GM18520 (cell line): Measurements from ENCODE around the gene GPER1.
"Not testable (repeated sequence)": the region's sequence is repeated elsewhere in the genome, so short reads cannot be mapped to it uniquely, and the experiment has no call there.

Experiments
- ATAC-seq: cut with Tn5 transposase; IDR thresholded peaks from one replicate; pipeline ENCODE4 v1.9.1; 2021; ENCODE audit not compliant: unreplicated experiment

Gene GPER1

DNA sequence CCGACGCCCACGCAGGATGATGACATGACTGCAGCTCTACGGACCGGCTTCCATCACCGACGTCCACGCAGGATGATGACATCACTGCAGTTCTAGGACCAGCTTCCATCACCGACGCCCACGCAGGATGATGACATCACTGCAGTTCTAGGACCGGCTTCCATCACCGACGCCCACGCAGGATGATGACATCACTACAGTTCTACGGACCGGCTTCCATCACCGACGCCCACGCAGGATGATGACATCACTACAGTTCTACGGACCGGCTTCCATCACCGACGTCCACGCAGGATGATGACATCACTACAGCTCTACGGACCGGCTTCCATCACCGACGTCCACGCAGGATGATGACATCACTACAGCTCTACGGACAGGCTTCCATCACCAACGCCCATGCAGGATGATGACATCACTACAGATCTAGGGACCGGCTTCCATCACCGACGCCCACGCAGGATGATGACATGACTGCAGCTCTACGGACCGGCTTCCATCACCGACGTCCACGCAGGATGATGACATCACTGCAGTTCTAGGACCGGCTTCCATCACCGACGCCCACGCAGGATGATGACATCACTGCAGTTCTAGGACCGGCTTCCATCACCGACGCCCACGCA is 28.6 kb downstream of the GPER1 start:
- ATAC-seq, result not testable (repeated sequence)

DNA sequence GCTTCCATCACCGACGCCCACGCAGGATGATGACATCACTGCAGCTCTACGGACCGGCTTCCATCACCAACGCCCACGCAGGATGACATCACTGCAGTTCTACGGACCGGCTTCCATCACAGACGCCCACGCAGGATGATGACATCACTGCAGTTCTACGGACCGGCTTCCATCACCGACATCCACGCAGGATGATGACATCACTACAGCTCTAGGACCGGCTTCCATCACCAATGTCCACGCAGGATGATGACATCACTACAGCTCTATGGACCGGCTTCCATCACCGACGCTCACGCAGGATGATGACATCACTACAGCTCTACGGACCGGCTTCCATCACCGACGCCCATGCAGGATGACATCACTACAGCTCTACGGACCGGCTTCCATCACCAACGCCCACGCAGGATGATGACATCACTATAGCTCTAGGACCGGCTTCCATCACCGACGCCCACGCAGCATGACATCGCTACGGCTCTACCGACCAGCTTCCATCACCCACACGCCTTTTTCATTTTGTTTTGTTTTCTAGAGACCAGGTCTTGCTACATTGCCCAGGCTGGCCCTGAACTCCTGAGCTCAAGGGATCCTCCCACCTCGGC is 29.5 kb downstream of the GPER1 start:
- no peak for ATAC-seq

DNA sequence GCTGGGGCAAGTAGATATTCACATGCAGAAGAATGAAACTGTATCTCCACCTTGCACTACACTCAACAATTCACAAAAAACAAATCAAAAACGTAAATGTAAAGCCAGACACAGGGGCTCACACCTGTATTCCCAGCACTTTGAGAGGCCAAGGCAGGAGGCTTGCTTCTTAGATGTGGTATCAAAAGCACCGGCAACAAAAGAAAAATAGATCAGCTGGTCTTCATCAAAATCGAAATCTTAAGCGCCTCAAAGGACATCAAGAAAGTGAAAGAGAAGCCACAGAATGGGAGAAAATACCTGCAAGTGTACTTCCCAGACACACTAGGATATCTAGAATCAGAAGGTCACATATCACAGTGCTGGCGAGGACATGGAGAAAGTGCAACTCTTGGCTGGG is 31.3 kb downstream of the GPER1 start:
- ATAC-seq, result no peak

DNA sequence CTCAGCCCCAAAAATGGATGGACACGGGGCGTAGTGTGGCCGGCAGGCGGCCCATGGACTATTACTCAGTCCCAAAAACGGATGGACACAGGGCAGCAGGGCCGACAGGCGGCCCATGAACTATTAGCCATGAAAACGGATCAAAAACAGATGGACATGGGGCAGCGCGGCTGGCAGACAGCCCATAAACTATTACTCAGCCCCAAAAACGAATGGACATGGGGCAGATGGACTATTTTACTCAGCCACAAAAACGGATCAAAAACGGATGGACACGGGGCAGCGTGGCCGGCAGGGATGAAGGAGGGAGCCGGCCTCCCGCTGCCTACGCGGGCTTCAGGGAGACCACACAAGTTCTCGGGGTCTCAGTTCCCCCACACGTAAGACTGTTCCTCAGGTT is 32.9 kb downstream of the GPER1 start:
- ATAC-seq, result no peak

DNA sequence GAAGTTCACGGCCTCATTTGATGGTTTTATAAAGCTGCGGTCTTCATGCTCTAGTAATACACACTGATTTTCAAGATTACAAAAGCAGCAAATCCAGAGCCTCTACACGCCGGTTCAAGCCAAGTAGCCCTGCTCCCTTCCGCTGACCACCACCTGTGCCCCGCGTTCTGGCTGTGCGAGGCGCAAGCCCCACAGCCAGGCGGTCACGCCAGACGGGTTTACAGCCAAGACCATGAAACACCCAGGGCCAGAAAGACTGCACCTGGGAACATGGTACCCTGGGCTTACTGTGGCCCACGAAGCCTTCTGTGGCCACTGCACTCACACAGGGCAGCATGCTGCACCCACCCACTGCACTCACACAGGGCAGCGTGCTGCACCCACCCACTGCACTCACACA is 33.6 kb downstream of the GPER1 start:
- ATAC-seq, result no peak

DNA sequence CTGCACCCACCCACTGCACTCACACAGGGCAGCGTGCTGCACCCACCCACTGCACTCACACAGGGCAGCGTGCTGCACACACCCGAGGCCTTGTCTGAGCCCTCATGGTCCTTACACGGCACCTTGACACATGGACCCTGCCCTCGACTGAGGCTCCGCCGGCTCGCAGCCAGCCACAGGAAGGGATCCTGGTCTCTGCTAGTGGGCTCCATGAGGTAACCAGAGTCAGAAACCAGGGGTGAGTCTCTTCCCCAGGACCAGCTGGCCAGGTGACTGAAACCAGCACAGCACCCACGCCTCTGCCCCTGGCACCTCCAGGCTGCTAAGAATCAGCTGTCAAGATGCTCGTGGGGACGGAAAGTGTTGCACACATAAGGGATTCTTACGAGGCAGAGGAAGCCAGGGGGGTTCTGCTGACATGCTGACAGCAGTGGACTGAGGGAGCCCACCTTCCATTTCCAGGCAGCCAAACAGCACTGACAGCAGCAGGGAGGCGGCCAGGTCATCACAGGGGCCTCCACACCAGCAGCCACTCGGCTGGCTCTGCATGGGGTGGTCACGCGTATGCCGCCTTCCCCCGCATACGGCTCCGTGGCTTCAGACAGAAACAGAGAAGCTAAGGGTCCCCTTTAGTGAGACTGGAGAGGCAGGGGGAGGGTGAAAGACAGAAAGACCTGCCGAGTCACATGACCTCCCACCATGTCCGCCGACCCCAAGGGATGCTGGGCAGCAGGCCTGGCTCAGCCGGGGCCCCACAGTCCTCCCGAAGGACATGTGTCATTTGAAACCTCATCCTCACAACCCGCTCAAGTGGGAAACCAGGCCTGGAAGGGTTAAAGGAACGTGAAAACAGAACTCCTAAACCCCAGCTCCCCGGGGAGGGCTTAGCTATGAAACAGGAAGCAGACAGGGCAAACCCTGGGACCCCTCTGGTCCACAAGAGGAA is 34.2 kb downstream of the GPER1 start:
- ATAC-seq, result no peak

DNA sequence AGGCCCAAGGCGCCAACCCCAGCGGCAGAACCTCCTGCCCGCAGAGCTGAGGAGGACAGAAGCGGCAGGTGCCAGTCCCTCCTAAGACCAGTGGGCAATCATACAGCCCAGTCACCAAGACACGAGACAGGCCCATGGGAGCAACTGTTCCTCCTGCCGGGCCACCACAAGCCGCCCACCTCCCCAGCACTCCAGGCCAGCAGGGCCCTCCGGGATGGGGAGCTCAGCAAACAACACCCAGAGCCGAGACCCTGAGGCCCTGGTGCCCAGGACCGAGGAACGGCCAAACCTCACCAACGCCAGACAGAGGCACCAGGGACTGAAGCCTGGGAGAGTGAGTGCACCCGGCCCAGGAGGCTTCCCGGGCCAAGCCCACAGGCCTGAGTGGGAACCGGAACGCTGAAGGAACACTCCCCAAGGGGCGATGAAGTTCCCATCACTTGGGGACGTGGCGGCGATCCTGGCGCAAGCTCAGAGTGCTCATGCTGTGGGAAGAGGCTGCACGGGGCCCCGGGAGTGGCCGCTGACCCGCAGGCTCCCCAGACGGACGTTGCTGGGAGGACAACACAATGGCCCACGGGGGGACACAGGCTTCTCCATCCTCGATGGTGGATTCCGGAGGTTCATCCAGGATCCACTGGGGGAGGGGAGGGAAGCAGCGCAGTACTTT is 35.1 kb downstream of the GPER1 start:
- no peak for ATAC-seq

DNA sequence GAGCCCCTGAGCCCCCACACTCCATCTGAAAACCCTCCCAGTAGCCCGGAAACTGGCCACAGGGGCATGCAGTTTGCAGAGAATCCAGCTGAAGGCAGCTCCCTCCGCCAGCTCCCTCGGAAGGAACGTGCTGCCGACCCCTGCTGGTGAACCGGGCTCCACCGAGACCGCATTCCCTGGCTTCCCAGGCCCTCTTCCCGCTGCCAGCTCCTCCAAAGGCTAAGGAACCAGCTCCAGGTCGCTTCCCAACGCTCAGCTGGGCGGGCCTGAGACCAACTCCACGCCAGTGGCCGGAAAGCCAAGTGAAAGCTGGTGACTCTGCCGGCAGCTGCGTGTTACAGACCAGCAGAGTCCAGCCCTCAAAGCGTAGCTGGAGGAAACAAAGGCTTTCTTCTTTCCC is 35.8 kb downstream of the GPER1 start:
- no peak for ATAC-seq

DNA sequence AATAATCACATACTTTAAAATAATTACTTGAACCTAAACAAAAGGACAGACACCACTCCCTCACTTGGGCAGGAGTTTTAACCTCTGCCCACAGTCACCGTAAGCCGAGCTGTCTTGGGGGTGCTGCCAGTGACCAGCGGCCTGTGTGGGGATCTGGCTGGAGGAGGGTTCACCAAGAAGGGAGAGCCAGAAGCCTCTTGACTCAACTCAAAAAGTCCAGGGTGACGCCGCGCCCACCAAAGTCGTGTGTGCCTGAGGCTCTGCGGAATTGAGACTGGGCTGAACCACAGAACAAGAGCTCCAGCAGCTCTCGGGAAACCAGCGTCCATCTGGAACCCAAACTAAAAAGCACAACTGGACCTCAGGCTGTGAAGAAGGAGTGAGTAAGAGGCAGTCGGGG is 36.3 kb downstream of the GPER1 start:
- no peak for ATAC-seq

DNA sequence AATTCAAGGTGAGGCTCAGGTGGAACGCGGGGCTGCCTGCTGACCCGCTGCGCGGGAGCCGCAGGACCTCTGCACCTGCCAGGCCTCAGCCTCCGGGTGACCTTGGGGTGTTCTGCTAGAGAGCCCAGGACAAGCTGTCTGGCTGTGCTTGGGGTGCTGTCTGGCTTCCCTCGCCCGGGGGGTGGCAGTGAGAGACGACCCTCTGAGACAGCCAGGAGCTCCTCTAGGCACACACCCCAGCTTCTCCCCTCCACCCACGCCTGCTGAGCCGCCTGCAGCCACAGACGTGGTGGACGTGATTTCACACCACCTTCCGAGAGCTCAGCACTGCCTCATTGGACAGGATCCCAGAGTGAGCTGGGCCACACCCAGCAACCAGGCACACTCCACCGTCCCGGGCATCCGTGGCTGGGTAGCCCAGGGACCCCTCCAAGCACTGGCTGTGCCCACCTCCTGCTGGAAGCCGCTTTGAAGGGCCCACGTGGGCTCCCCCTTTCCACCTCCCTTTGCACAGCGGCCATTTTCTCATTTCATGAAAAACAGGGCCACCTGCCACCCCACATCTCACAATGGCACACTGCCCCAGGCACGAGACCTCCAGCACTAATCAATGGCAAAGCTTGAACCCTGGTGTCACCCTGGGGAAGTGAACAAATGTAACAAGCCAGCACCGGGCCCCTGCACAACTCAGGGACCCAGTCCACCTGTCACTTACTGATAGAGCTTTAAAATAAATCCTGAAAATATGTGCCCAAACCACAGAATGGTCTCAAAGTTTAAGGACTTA is 37.1 kb downstream of the GPER1 start:
- ATAC-seq, result no peak

DNA sequence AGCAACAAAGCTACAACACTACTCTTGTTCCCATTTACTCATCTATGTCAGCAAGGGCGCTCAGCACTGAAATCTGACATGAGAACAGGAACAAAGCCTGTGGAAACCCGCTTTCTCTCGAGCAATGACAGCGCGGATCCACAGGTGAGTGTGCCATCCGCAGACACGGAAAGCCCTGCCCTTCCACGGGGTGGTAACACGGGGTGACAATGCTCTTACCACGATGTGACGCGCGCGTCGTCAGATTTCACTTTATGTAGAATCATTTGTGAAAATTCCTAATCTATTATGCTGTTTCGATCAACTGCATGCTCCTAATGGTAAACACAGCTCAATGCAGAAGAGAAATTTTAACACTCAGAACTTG is 37.7 kb downstream of the GPER1 start:
- no peak for ATAC-seq

DNA sequence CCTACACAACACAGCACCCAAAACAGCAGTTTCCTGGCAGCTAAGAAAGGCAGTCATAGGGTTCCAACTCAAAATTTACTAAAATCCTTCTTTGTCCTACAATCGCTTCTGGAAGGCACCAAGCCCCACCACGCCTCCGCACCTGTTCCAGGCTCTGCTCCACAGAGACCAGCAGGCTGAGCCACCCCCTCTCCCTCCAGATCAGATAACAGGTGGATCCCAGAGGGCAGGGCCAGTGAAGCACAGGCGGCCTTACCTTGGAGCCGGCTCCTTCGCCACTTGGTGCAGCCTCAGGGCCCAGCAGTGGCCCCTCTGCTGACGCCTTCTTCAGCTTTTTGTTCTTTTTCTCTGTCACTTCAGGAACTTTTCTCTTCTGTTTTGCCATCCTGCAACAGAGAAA is 39.1 kb downstream of the GPER1 start:
- ATAC-seq, result no peak

DNA sequence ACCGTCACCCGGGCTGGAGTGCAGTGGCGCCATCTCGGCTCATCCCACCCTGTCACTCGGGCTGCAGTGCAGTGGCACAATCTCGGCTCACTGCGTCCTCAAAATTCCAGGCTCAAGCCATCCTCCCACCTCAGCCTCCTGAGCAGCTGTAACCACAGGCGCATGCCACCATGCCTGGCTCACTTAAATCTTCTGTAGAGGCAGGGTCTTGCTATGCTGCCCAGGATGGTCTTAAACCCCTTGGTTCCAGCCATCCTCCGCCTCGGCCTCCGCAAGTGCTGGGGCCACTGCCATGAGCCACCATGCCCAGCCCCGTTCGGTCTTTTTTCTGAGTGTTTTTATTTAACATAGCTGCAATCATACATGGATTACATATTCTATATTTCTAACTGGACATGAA is 41.5 kb downstream of the GPER1 start:
- no peak for ATAC-seq

DNA sequence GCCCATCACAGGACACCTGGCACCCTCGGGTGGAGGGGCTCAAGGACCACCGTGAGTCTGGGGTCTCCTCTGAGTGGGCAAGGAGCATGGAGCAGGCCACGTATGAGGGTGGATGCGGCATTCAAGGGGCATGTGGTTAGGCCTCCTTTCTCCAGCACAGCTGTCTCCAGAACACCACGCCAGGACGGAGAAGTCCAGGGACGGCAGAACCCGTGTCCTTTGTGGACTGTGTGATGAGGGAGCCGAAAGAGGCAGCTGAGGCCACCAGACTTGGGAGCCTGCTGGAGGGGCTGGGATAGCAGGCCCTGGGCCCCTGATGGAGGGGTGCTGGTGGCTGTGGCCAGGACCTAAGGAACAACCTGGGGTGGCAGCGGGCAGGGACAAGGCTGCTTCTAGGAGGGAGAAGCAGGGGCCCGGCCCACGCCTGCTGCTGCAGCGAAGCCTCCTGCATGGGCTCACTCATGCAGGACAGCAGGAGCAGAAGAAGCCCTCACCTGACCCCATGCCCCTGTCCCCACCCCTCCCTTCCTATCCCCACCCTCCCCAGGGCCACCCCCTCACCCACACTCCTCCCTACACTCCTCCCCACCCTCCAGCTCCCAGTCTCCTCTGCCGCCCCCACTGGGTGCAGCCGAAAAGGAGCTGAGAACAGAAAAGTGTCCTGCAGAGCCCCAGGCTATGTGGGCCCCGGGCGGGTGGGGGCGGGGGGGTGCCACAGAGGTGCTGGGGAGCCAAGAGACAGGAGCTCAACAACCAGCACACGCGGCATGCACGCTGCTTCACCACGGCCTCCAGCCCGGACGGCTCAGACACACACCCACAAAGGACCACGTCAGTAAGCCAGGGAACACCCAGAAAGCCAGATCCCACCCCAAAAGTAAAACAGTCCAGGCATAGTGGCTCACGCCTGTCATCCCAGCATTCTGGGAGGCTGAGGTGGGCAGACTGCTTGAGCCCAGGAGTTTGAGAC is 42.4 kb downstream of the GPER1 start:
- ATAC-seq, result no peak

DNA sequence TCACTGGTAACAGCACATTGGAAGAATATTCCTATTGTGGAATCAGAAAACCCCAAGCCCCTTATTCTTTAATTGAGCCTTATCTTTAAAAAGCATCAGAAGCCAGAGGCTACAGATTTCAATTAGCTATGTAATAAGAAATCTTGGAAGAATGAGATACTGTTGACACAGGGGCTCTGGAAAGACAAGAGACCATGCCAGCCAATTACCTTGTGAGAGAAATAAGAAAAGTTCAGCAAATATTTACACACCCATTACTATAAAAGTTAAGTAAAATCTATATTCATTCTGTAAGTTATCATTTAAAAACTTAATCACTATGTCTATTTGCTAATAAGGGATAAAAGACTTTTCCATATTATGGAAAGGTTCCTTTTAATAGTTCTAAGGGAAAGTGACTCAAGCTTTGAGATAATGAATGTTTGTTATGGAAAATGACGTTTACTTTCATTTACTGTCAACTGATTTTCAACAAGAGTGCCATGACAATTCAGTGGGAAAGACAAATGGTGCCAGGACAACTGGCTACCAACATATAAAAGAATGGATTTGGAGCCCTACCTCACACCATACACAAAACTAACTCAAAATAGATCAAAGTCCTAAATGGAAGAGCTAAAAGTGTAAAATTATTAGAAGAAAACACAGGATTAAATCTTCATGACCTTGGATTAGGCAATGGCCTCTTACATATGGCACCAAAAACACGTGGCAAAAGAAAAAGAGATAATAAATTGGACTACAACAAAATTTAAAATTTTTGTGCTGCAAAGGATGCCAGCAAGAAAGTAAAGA is 43.8 kb downstream of the GPER1 start:
- no peak for ATAC-seq

DNA sequence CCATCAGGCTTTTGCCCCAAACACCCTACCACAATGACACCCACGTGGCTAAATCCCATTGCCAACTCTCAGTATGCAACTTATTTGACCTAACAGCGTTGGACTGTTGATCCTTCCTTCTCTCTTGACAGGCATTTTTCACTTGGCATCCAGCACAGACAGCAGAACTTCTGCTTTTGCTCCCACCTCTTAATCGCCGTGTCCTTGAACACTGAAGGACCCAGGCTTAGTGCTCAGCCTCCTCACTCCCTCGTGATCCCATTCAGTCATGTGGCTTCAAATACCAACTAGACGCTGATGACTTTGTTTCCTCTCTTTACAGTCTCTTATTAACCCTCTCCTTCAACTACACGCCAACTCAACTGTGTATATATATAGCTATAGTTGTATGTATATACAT is 47.0 kb downstream of the GPER1 start:
- no peak for ATAC-seq

DNA sequence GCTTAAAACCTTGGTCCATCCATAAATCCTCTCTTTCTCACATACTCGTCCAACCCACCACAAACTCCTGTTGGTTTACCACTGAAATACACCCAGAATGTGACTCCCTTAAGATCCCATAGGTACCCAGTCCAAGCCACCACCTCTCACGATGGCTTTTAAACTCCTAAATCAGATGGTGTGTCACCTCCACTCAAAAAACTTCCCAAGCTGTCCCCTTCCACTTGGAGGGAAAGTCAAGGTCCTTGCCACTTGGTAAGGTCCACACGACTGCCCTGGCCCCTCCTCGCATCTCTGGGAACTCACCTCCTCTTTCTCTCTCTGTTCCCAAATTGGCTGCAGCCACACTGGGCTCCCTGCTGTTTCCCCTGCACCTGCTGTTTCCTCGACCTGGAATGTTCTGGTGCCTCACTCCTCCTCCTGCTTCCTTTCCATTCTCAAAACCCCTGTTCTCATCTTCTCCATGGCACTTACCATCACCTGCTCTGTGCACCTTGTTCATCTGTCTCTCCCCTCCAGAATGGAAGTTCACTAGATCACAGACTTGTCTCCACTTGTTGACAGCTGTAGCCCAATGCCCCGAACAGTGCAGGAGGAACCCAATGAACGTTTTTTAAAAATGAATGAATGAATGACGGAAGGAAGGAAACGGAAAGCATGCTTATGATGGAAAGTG is 49.1 kb downstream of the GPER1 start:
- no peak for ATAC-seq

DNA sequence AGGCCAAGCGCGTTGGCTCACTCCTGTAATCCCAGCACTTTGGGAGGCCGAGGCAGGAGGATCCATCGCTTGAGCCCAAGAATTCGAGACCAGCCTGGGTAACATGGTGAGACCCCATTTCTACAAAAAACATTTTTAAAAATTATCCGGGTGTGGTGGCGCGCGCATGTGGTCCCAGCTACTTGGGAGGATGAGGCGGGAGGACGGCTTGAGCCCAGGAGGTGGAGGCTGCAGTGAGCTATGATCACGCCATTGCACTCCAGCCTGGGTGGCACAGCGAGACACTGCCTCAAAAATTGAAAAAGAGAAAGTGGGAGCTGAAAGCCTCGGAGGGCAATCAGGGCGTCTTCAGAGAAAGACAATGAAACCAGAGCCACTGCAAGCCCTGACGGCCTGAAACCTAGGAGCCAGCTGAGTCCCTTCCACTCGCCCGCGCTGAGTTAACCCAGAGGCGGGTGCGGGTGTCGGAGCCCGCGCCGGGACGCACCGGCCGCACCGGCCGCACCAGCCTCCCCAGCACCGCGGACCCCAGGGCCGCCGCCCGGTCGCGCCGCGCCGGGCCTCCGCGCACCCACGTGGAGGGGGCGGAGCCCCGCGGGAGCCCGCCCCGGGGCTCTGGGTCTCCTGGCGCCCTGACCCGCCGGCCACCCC is 49.7 kb downstream of the GPER1 start:
- ATAC-seq, result peak; percentile 49
